Fibroblast of the conjunctiva (primary cell): ENCODE measurements around the gene CDH20.

Experiments used
- DNase-seq: peaks from one replicate; pipeline ENCODE4 v3.0.0-alpha.2; 2010; ENCODE audit warnings: low read depth

The CDH20 gene

DNA sequence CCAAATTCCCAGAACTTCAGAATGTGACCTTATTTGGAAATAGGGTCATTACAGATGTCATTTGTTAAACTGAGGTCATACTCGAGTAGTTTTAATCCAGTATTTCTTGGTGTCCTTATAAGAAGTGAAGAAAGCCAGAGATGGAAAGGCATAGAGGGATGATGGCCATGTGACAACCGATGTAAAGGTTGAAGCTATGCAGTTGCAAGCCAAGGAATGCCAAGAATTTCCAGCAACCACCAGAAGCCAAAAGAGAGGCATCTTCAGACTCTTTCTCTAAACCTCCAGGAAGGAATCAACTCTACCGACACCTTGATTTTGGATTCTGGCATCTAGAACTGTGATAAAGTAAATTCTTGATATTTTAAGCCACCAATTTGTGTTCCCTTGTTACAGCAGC lies 242.2 kb downstream of the CDH20 start:
- no peak for DNase-seq

DNA sequence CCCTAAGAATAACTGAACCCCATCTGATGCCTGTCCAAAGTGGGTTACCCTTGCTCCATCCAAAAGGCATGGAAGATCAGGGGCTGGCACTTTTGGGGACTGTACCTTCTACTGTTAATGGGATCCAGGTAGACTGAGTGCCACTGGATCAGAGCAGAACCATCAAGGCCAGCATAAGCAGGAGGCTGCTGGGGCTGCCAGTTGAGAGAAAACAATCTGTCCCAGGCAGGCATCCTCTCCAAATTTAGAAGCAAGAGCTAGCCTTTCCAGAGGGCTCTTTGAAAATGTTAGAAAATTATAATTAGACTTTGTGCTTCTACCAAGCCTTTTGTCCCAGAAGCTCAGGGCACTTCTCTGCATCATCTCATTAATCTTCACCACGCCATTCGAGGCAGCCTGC lies 245.6 kb downstream of the CDH20 start:
- no peak for DNase-seq

DNA sequence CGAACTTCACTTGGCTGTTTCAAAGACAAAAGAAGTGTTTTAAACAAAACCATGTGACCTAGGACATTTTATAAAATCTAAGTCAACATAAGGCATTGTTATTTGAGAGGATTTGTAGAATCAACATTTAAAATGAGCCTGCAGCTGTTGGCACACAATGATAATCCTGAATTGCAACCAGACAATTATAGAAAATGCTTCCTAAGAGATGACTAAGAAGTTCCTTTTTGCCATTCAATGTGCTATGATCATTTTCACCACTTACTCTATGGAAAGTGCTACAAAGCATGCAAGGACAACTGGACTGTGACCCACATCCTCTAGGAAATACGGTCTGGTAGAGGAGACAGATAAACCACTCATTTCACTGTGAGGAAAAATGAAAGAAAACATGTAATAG lies 246.4 kb downstream of the CDH20 start:
- peak; percentile 14 for DNase-seq

DNA sequence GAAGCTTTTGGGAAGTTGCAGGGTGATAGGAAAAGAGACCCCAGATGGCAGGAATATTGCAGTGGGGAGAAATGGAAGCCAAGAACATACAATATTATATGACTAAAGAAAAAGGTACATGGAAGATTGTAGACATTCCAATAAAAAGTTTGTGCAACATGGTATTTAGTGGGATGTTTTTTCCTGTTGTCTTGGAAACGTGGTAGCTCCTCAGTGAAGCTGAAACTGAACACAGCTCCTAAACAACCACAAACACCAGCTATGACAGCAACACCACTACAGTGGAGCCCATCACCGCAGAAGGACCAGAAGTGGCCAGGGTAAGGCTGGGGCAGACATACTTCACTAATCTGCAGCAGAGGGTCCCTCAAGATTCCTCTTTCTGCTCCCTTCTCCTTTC lies 246.8 kb downstream of the CDH20 start:
- no peak for DNase-seq

DNA sequence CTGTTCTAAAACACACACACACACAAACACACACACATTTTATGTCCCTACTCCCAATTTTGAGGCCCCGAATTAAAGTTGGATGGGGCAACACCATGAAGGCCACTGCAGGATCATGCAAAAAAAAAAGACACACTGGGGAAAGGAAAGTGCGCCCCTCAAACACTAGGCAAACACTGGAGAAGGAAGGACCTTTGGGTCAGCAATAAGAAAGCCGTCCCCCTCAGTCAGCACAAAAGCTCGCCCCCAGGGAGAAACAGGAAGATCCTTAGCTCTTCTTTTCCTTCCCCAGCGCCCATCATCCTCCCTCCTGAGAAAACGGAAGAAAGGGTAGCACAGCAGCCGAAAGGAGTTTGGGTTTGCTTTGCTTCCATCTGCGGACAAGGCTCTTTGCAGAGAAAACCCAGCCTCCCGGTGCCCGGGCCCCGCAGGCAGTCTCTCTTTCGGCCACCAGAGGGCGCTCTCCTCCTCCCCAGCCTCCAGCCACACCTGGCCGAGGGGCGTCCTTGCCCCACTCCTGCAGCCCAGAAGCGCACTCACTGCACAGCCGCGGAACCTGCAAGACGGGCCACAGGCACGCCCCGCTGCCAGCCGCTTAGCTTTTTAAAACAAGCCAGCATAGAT lies 248.5 kb downstream of the CDH20 start:
- no peak for DNase-seq

DNA sequence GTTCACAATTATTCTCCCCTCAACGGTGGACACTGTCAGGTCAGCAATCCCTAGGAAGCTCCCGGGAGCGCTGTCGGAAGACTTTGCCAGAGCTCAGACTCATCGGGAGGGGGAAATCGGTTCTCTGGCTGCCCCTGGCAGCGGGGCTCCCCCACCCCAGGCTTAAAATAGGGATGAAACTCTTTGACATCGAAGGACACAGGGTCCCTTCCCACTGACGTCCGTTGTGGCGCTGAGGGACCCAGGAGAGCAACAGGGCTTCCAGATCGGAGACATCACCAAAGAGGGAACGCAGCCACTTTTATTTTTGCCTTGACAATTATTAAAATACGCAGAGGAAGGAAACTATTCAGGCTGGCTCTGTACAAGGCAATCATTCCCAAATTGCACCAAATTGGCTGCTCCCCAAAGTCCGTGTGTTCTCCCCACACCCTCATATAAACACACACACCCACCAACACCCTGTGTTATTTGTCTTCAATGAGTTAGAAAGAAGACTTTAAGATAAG lies 249.0 kb downstream of the CDH20 start:
- DNase-seq: no peak

DNA sequence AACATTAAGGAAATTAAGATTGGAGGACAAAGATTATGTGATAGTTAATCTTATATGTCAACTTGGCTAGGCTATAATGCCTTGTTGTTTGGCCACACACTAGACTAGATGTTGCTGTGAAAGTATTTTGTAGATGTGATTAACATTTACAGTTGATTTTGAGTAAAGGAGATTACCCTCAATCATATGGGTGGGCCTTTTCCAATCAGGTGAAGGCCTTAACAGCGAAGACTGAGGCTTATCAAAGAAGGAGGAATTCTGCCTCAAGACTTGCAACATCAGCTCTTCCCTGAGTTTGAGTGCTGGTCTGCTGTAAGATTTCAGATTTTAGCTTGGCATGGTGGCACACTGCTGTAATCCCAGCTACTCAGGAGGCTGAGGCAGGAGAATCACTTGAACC lies 250.3 kb downstream of the CDH20 start:
- no peak for DNase-seq

DNA sequence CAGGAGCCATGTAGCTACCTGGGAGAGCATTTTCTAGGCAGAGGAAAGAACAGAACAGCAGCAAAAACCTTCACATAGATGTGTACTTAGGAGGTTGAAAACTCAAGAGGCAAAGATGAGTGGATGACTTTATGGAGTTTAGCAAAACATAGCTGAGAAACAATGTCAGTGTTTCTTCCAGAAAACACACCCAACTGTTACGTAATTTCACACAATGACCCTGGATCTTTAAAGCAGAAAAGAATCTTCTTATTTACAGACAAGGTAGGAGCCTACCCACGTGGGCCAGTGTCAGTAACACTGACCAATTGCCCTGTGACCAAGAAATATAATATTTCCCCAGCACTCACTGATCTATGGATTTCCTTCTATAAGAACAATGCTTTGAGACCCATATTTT lies 254.6 kb downstream of the CDH20 start:
- no peak for DNase-seq

DNA sequence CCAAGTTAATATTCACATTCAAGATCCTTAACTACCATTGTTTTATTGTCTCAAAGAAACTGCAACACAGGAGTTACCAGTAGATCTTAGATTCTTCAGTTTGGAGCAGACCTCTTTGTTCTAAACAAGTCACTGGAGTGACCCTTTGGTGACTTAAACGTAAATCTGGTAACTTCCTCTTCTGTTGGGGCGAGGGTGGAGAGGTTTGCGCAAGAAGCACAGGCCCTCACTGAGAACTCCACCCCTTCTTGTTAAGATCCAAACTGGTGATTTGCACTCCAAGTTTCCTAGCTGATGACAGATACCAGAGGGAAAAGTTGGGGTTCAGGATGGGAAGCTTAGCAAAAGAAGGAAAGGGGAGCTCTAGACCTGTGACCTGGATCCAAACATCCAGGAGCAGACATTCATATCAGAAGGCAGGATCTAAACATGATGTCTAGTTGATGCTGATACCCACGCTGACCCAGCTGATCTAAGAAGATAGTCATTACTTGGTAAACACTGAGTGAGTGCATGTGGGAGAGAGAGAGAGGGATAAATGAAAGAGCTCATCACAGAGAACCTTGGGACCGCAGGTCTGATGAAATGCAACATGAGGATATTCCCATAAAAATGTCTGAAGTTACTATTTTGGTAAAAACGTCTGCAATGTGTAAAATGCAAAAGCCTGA lies 256.0 kb downstream of the CDH20 start:
- DNase-seq: no peak

DNA sequence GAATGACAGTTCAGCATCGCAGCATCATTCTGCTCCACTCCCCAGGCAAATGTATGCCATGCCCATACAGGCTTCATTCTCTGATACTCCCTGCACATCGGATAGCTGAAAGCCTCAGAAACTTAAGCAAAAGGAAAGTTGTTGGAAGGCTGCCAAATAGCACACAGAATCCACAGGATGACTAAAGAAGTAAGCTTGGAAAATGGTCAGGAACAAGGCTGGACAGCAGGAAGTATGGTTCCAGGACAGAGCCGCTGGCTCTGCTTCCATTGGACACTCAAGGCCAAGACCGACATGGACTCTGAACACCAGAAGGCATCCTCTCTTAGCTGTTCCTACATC lies 256.5 kb downstream of the CDH20 start:
- no peak for DNase-seq

DNA sequence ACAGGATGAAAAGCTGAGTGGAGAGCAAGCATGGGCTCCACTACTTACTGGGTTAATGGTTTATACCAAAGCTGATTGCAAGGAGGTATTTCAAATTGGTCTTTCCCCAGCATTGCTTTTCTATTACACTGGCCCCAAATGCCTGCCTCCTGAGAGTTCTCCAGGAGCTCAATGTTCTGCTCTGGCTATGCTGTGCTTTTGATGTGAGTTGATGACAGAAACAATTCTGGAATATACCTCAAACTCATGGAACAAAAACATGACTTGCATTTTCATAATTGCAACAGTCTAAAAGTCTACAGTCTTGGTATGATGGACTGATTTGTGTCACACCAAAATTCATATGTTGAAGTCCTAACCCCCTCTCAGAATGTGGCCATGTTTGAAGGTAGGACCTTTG lies 258.0 kb downstream of the CDH20 start:
- no peak for DNase-seq

DNA sequence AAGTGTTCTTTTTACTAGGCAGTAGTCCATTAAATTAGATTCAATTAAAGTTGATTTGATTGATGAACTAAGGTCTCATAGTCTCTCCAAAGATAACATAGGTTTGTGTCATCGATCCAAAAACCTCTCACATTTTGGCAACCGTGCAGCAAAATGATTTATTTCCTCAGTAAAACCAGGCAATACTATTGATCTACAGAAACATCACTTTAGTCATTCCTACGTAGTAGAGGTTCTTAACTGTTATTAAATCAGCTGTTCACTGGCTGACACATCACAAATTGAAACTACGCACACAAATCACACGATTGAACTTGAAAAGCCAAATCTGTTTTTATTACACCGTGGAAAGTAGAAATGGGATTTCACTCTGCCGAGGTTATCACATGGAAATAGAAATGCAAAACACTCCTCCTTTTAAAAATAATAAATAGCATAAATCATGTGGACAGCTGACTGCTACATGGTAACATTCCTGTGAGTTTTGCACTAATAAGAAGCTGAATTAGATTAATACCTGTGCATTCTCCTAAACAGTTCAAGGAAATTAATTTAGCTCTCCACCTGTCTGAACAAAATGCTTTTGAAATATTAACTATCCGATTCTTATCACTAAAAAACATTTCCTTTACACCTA lies 262.5 kb downstream of the CDH20 start:
- no peak for DNase-seq

DNA sequence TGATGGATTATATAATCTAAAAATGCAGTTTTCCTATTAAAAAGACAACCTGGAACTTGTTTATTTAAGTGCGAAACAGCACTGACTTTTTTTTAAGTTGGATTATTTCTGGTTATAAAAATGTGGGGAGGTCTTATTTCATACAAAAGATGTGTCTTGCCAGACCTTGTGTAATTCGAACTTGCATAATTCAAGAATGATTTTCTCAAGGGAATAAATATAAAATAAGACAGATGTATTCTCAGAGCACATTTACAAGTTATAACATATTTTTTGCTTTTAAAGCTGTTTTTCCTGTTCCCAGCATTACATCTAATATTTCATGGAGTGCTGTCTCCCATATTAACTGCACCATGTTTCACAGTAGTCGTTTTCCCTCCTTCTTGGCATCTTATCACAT lies 263.1 kb downstream of the CDH20 start:
- DNase-seq: peak; percentile 48

DNA sequence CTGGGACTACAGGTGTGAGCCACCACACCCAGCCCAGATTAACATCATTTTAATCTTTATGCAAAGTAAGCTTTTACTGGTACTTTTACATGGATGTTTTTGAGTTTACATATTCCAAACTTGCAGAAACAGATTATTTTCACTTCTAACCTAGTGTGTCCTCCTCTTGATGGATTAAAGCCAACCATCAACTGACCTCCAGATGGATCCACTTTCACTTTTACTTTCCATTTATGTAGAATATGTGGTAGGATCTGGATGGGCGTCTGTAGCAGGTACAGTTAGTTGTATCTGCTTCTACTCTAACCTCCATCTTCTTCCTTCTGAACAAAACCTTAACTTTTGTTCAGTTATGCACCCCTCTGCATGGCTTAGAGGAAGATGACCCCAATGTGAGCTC lies 264.1 kb downstream of the CDH20 start:
- DNase-seq: no peak

DNA sequence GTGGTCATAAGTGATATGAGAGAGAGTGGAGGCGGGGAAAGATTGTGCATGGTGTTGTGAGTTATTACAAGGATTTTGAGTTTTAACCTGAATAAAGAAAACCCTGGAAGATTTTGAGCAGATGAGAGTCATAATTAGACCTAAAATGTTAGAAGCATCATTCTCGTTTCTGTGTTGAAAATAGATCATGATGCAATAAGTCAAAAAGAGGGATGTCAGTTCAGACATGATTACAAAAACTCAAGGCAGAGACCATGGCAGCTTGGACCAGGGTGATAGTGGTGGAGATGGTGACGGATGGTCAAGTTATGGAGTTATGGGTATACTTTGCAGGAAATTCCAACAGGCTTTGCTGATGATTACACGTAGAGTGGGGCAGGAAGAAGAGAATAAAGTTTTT lies 267.2 kb downstream of the CDH20 start:
- no peak for DNase-seq

DNA sequence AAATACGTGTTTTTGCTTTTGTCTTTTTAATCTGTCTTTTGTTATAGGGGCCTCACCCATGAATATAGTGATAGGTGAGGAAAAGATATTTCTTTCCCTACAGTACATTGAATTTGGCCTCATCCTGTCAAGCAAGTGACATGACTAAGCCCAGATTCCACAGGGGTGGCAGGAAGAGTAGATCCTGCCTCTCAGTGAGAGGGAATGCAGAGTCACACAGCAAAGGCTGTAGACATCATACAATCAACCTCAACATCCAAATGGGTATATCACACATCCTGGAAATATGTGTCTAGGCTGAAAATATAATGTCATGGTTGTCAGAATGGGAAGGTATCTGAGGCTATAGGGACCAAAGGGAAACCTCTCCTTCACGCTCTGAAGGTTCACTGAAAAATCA lies 269.6 kb downstream of the CDH20 start:
- no peak for DNase-seq
